ENCODE measurements around the gene TUBB. TPM values are rescaled to one million over a fixed set of nuclear protein-coding genes. Genes with fewer than 3 reads are reported as not detected.

Gene TUBB
- total and polyA plus RNA-seq, 2 donors (not counting 3 experiments of a cell fraction or from before 2014, with no cell fraction given), result 1,276 to 1,408 TPM

DNA sequence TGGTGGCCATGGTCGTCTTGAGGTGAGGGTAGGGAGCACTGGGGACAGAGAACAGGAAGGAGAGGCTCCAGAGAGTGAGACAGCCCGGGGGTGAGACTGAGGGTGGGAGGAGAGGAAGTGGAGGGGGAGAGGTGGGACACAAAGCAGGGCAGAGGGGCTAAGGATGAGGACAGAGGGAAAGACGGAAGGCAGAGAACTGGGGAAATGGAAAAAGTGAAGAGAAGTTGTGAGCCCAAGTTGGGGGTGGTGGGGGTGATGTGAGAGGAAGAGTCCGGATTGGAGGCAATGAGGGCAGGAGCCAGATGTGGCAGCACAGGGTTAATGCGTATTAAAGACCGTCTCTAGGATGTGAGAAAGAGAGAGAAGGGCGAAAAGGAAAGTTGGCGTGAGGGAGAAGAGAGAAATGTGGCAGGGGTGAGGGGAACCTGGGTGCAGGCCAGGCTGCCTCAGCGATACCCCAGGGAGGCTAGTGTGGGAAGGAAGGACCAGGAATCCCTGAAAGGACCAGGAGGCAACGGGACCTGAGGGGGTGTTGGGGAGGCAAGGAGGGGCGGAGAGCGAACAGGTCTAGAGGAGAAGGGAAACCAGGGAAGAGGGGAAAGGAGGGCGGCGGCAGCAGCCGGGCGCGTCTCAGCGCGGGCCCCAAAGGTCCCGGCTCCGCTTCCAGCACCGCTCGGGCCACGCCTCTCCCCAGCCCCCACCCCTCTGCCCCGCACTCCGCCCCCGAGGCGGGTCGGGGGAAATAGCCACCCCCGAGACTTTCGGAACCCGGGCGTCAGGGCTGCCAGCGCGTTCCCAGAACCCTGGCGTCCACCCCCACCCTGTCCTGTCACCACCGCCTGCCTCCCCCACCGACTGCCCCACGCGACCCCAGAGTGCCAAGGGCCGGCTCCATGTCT, 33.9 kb upstream of the TUBB start, which contains the start of gene PPP1R18:
TSS of gene PPP1R18 (minus strand) at position 637 of the 899 bp plus-strand sequence. CDS start at position 10, 627 bp downstream.
- no peaks in the 10 kb centered on the region for H3K27me3 ChIP-seq (ENCODE audit: control insufficient read depth in 2 of 2, insufficient read depth in 2 of 2, low read length in 2 of 2)
- ChIA-PET POLR2A (interaction anchor here (1.8 kb wide), 1 partner anchor 31 kb away, joined by 6 read pairs; the partner anchor contains the start of gene MDC1), CTCF (interaction anchor here (0.9 to 5.2 kb wide), 7 partner anchors 13 to 228 kb away, joined by 3 to 25 read pairs (median 4); partner anchors contain the start of genes DHX16, MDC1 and VARS2)
- H3K36me3 ChIP-seq (ENCODE audit: control insufficient read depth in 2 of 2, extremely low read depth in 1 of 2, insufficient read depth in 2 of 2, low read length in 2 of 2), result no peaks in the 10 kb centered on the region
- intact Hi-C loops (cut with micrococcal nuclease), result no loop called here
- no peak for TF ChIP-seq MYC (IDR thresholded peaks at IDR 0.05; ENCODE audit: low read depth, low read length)
- TF ChIP-seq, protein P1, sequence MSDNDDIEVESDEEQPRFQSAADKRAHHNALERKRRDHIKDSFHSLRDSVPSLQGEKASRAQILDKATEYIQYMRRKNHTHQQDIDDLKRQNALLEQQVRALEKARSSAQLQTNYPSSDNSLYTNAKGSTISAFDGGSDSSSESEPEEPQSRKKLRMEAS (IDR thresholded peaks at IDR 0.05; ENCODE audit: insufficient read depth, insufficient read length), result no peak
- peak; percentile 70 for TF ChIP-seq POLR2AphosphoS5 (IDR thresholded peaks at IDR 0.05; ENCODE audit: insufficient read depth, low read depth, low read length)
- TF ChIP-seq FOS (IDR thresholded peaks at IDR 0.05; ENCODE audit: borderline replicate concordance, insufficient read depth, low read length), result no peak
- TF ChIP-seq, protein P2, sequence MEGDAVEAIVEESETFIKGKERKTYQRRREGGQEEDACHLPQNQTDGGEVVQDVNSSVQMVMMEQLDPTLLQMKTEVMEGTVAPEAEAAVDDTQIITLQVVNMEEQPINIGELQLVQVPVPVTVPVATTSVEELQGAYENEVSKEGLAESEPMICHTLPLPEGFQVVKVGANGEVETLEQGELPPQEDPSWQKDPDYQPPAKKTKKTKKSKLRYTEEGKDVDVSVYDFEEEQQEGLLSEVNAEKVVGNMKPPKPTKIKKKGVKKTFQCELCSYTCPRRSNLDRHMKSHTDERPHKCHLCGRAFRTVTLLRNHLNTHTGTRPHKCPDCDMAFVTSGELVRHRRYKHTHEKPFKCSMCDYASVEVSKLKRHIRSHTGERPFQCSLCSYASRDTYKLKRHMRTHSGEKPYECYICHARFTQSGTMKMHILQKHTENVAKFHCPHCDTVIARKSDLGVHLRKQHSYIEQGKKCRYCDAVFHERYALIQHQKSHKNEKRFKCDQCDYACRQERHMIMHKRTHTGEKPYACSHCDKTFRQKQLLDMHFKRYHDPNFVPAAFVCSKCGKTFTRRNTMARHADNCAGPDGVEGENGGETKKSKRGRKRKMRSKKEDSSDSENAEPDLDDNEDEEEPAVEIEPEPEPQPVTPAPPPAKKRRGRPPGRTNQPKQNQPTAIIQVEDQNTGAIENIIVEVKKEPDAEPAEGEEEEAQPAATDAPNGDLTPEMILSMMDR (IDR thresholded peaks at IDR 0.05; ENCODE audit: extremely low read depth in 1 of 2, insufficient read depth in 1 of 2, low read depth in 1 of 2, low read length in 2 of 2), result no peak
- peak; percentile 88 for TF ChIP-seq POLR2A (IDR thresholded peaks at IDR 0.05; ENCODE audit: low read depth, low read length)
- peak within 1 kb of the TSS; percentile 81 to 92 (median 90) for H3K4me3 ChIP-seq (replicated peaks in 1 of 3; ENCODE audit: insufficient read depth in 1 of 3, low read depth in 1 of 3, low read length in 3 of 3)
- peak within 1 kb of the TSS; percentile 21 for H2AFZ ChIP-seq (ENCODE audit: low read depth, low read length)
- H3K4me1 ChIP-seq (ENCODE audit: control insufficient read depth, extremely low read depth, insufficient read depth, low read length), result peaks cover 39% of the 10 kb centered on the region
- H4K20me1 ChIP-seq (replicated peaks; ENCODE audit: control insufficient read depth, extremely low read depth, insufficient read depth, low read length), result no peaks in the 10 kb centered on the region
- H3K9me1 ChIP-seq (replicated peaks; ENCODE audit: control insufficient read depth, extremely low read depth, insufficient read depth, low read length), result no peaks in the 10 kb centered on the region
- H3K9ac ChIP-seq (replicated peaks; ENCODE audit: extremely low read depth, insufficient read depth, low read length), result peak within 1 kb of the TSS; percentile 95
- H3K79me2 ChIP-seq (ENCODE audit: control insufficient read depth, insufficient read depth, low read length), result peaks cover 75% of the 10 kb centered on the region
- dilution Hi-C loops (cut with MboI; ENCODE audit: extremely low pct_ligation_motif_present, low sequenced_read_pairs), result no loop called here
- no peaks in the 10 kb centered on the region for H3K9me3 ChIP-seq (replicated peaks; ENCODE audit: control insufficient read depth, insufficient read depth, low read length)
- DNase-seq (ENCODE audit: low read depth, low spot score) (peak; percentile 28), FAIRE-seq (peak; percentile 73)
- H3K27ac ChIP-seq (ENCODE audit: insufficient read depth, low read depth, low read length), result peak within 1 kb of the TSS; percentile 93
- no TSS peak for BruUV-seq (replicated peaks)
- peak within 1 kb of the TSS; percentile 80 for H3K4me2 ChIP-seq (ENCODE audit: insufficient read depth, low read length)
